HCEC 1CT (cell line): ENCODE data around the gene CCL3.
"Not testable (repeated sequence)": the region's sequence is repeated elsewhere in the genome, so short reads cannot be mapped to it uniquely, and the experiment has no call there.

ENCODE experiments used
- DNase-seq: peaks from one replicate; pipeline ENCODE4 v3.0.0-alpha.2; 2017

Gene CCL3

GRCh38 chr17:36089888-36090836, at the start of gene CCL3:
Gene CCL3, minus strand, starts transcription at chr17:36090143. Its CDS starts 85 bp downstream, at chr17:36090058.
- peak; percentile 8 for DNase-seq

- DNase-seq = no peak
Measured at GRCh38 chr17:36136439-36136838, 46.5 kb upstream of the CCL3 start.

- no peak for DNase-seq
Measured at GRCh38 chr17:36136036-36136435, 46.1 kb upstream of the CCL3 start.

- DNase-seq = no peak
Measured at GRCh38 chr17:36135465-36135864, 45.5 kb upstream of the CCL3 start.

GRCh38 chr17:36133602-36134236, 43.8 kb upstream of the CCL3 start:
- DNase-seq = no peak

- DNase-seq = no peak
Measured at GRCh38 chr17:36132421-36132831, 42.5 kb upstream of the CCL3 start.

- DNase-seq = no peak
Measured at GRCh38 chr17:36131931-36132330, 42.0 kb upstream of the CCL3 start.

GRCh38 chr17:36131421-36131820, 41.5 kb upstream of the CCL3 start:
- no peak for DNase-seq

- DNase-seq = no peak
Measured at GRCh38 chr17:36130346-36130745, 40.4 kb upstream of the CCL3 start.

- no peak for DNase-seq
Measured at GRCh38 chr17:36129616-36130015, 39.7 kb upstream of the CCL3 start.

- no peak for DNase-seq
Measured at GRCh38 chr17:36128411-36128978, 38.6 kb upstream of the CCL3 start.

GRCh38 chr17:36127911-36128310, 38.0 kb upstream of the CCL3 start:
- no peak for DNase-seq

GRCh38 chr17:36127199-36127893, 37.4 kb upstream of the CCL3 start:
- no peak for DNase-seq

- no peak for DNase-seq
Measured at GRCh38 chr17:36124879-36125824, 35.2 kb upstream of the CCL3 start.

- no peak for DNase-seq
Measured at GRCh38 chr17:36123431-36123830, 33.5 kb upstream of the CCL3 start.

GRCh38 chr17:36121099-36121498, 31.2 kb upstream of the CCL3 start:
- DNase-seq = not testable (repeated sequence)

- no peak for DNase-seq
Measured at GRCh38 chr17:36120221-36120620, 30.3 kb upstream of the CCL3 start.

GRCh38 chr17:36118477-36119353, 28.8 kb upstream of the CCL3 start:
- no peak for DNase-seq

GRCh38 chr17:36117505-36118382, 27.8 kb upstream of the CCL3 start:
- no peak for DNase-seq

- not testable (repeated sequence) for DNase-seq
Measured at GRCh38 chr17:36115649-36115977, 25.7 kb upstream of the CCL3 start.
